Measurements from ENCODE around the gene CHD9.

GRCh38 chr16:53154513-53154912 lies 99.7 kb downstream of the CHD9 start:
- TF ChIP-seq EZH2 (IDR thresholded peaks at IDR 0.05; ENCODE audit: borderline replicate concordance, low read length) (no peak), CTCF (IDR thresholded peaks at IDR 0.05; ENCODE audit: low read length) (no peak)

All from OCI-LY1 (cell line).